RWPE2 (cell line): ENCODE results near the gene RELL1.

Experiments used
- ATAC-seq: fragments of 200-7000 bp; cut with Tn5 transposase; 3 replicates; pipeline ENCODE4 v1.9.1; 2021; ENCODE audit warnings: low read depth
- DNase-seq: peaks from one replicate; pipeline ENCODE4 v3.0.0-alpha.2; 2020; ENCODE audit warnings: low spot score
- H3K27ac ChIP-seq: fragments of 450-650 bp; 2 replicates; pipeline ENCODE4 v1.5.1; 2017; ENCODE audit warnings: mild to moderate bottlenecking; ENCODE audit not compliant: poor library complexity, severe bottlenecking
- H3K27me3 ChIP-seq: fragments of 250-450 bp; sonication (Bioruptor Pico); 2 replicates; pipeline ENCODE4 v1.5.1; 2021; ENCODE audit warnings: mild to moderate bottlenecking, moderate library complexity; ENCODE audit not compliant: insufficient read depth, poor library complexity, severe bottlenecking
- H3K36me3 ChIP-seq: fragments of 250-450 bp; sonication (Bioruptor Pico); 2 replicates; pipeline ENCODE4 v1.5.1; 2020; ENCODE audit warnings: low read depth, mild to moderate bottlenecking, moderate library complexity
- H3K4me1 ChIP-seq: fragments of 250-450 bp; sonication (Bioruptor Pico); 2 replicates; pipeline ENCODE4 v1.5.1; 2021; ENCODE audit warnings: mild to moderate bottlenecking, moderate library complexity; ENCODE audit not compliant: insufficient read depth, poor library complexity, severe bottlenecking
- H3K4me3 ChIP-seq: fragments of 250-450 bp; sonication (Bioruptor Pico); 2 replicates; pipeline ENCODE4 v1.5.1; 2021; ENCODE audit warnings: mild to moderate bottlenecking, moderate library complexity; ENCODE audit not compliant: severe bottlenecking
- H3K9me3 ChIP-seq: fragments of 250-450 bp; sonication (Bioruptor Pico); 2 replicates; pipeline ENCODE4 v1.5.1; 2021; ENCODE audit warnings: mild to moderate bottlenecking, moderate library complexity; ENCODE audit not compliant: severe bottlenecking
- CTCF ChIP-seq: fragments of 450-650 bp; IDR thresholded peaks from one replicate; pipeline ENCODE4 v1.5.1; 2017; ENCODE audit warnings: mild to moderate bottlenecking, moderate library complexity; ENCODE audit not compliant: poor library complexity, severe bottlenecking

The RELL1 gene

GRCh38 chr4:37648084-37648817 lies 37.9 kb downstream of the RELL1 start:
- Histone ChIP-seq H3K4me3 (no peak overlapping the region), H3K36me3 (peaks cover 37% of the 10 kb centered on the region), H3K9me3 (no peaks in the 10 kb centered on the region), H3K27me3 (no peaks in the 10 kb centered on the region), H3K4me1 (peaks cover 12% of the 10 kb centered on the region), H3K27ac (no peak overlapping the region)
- TF ChIP-seq CTCF = no peak
- peak; percentile 98 for ATAC-seq
- DNase-seq = peak; percentile 82

DNA sequence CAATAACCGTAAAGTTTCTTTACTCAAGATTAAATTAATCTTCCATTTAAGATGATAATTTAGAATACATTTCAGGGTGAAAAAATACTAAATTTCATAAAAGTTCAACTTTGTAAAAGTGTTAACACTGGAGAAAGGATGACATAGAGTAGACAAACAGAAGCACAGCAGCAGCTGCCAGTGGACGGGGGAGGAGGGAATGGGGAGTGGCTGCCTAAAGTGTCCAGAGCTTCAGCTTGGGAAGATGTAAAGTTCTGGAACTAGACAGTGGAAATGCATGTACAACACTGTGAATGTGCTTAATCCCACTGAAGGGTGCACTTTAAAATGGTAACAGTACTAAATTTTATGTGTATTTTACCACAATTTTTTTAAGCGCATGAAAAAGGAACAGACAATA lies 39.9 kb downstream of the RELL1 start:
- peaks cover 16% of the 10 kb centered on the region for H3K4me1 ChIP-seq
- peaks cover 37% of the 10 kb centered on the region for H3K36me3 ChIP-seq
- TF ChIP-seq CTCF = no peak
- DNase-seq (no peak), ATAC-seq (no peak)
- H3K27ac ChIP-seq = no peak overlapping the region
- no peak overlapping the region for H3K4me3 ChIP-seq
- H3K9me3 ChIP-seq = no peaks in the 10 kb centered on the region
- no peaks in the 10 kb centered on the region for H3K27me3 ChIP-seq

DNA sequence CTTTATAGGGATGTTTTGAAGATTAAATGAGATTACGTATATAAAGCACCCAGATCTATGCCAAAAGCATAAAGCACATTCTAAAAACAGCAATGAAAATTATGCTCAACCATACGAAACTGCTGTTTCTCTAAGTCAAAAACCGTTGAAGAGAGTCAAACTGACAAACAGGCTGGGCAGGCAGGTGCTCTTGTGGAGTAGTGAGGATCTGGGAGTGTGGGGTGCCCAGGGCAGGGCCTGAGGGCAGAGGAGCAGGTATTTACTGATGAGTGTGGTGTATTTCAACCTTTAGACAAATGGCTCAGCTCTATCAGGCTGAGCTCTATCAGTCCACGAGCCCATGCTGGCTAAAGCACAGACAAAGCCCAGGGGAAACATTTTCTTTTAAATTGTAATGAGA lies 40.4 kb downstream of the RELL1 start:
- Histone ChIP-seq H3K4me3 (no peak overlapping the region), H3K36me3 (peaks cover 37% of the 10 kb centered on the region), H3K27ac (no peak overlapping the region), H3K27me3 (no peaks in the 10 kb centered on the region), H3K9me3 (no peaks in the 10 kb centered on the region), H3K4me1 (peaks cover 16% of the 10 kb centered on the region)
- DNase-seq (no peak), ATAC-seq (no peak)
- TF ChIP-seq CTCF = no peak

DNA sequence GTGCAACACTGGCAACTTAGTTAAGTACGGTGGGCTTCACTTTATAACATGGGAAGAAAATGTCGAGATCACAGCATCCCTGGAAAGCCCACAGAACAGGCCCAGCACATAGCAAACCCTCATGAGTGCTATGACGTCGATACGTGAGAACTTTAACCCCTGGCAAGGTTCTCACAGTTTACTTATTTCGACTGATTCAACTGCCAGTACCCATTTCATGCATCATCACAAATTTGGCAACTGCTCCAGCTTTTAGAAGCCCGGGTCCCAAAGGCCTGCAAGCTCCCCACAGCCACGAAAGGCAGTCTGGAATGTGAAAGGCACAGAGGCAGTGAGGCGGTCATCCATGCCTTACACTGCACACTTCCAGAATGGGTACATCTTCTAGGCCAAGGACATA lies 41.2 kb downstream of the RELL1 start:
- H3K27ac ChIP-seq = no peak overlapping the region

More for the DNA sequence above, 41.2 kb downstream of the RELL1 start:
- Histone ChIP-seq H3K9me3 (no peaks in the 10 kb centered on the region), H3K36me3 (peaks cover 40% of the 10 kb centered on the region), H3K4me3 (no peak overlapping the region), H3K27me3 (no peaks in the 10 kb centered on the region), H3K4me1 (peaks cover 16% of the 10 kb centered on the region)
- no peak for TF ChIP-seq CTCF
- ATAC-seq (no peak), DNase-seq (no peak)
